Naive B cell (primary cell): ENCODE measurements around the gene TMEM143. TPM values are rescaled to one million over a fixed set of nuclear protein-coding genes. Genes with fewer than 3 reads are reported as not detected.
"Not testable (repeated sequence)": the region's sequence is repeated elsewhere in the genome, so short reads cannot be mapped to it uniquely, and the experiment has no call there.

Experiments used
- ATAC-seq, 2 donors: fragments of 150-1000 bp; cut with Tn5 transposase; 2 replicates each; pipeline ENCODE4 v1.10.0; 2021; ENCODE audit warnings: low read depth in 2 of 2, mild to moderate bottlenecking in 2 of 2, moderate library complexity in 2 of 2
- DNase-seq: peaks from one replicate; pipeline ENCODE4 v3.0.0; 2022
- H3K27ac Mint-ChIP-seq, 6 donors: one replicate each; pipeline ENCODE4 v1.8.0; 2020 to 2022; ENCODE audit warnings: mild to moderate bottlenecking in 6 of 6, mixed read lengths in 6 of 6, moderate library complexity in 5 of 6, inconsistent platforms in 2 of 6
- H3K27me3 Mint-ChIP-seq, 3 donors: one replicate each; pipeline ENCODE4 v1.8.0; 2021 to 2022; ENCODE audit warnings: mixed read lengths in 3 of 3, mild to moderate bottlenecking in 1 of 3
- H3K36me3 Mint-ChIP-seq, 2 donors: one replicate each; pipeline ENCODE4 v1.8.0; 2020 to 2022; ENCODE audit warnings: mixed read lengths in 2 of 2, inconsistent platforms in 1 of 2, mild to moderate bottlenecking in 1 of 2
- H3K4me1 Mint-ChIP-seq, 3 donors: one replicate each; pipeline ENCODE4 v1.8.0; 2020 to 2022; ENCODE audit warnings: mixed read lengths in 3 of 3, inconsistent platforms in 1 of 3, mild to moderate bottlenecking in 1 of 3, moderate library complexity in 1 of 3
- H3K4me3 Mint-ChIP-seq, 8 donors: one replicate each; pipeline ENCODE4 v1.8.0; 2020 to 2022; ENCODE audit warnings: mild to moderate bottlenecking in 8 of 8, mixed read lengths in 8 of 8, moderate library complexity in 8 of 8, inconsistent platforms in 2 of 8
- H3K9me3 Mint-ChIP-seq, 7 donors: one replicate each; pipeline ENCODE4 v1.8.0; 2020 to 2022; ENCODE audit warnings: mixed read lengths in 7 of 7, mild to moderate bottlenecking in 5 of 7, inconsistent platforms in 2 of 7, moderate library complexity in 1 of 7
- polyA plus RNA-seq, 6 donors: library from polyadenylated mRNA; unstranded; fragments of 300-500 nt; fragmentation: Illumina TruSeq; gene quantifications; one replicate each; pipeline ENCODE4 v1.2.3, GENCODE V29; 2021; ENCODE audit warnings: low read depth in 6 of 6

Gene TMEM143
- polyA plus RNA-seq, 6 donors from 2014 or later: 3.9 to 12.1 (median 5.9) TPM

GRCh38 chr19:48385461-48386087 lies 21.8 kb upstream of the TMEM143 start:
- H3K4me3 Mint-ChIP-seq: no peak overlapping the region
- H3K9me3 Mint-ChIP-seq: no peaks in the 10 kb centered on the region
- no peak for DNase-seq
- ATAC-seq: no peak
- H3K4me1 Mint-ChIP-seq: peaks cover 10 to 12% (median 12%) of the 10 kb centered on the region in 3 donors
- H3K27ac Mint-ChIP-seq: peak overlapping the region in 2 of 6 donors; percentile 12 to 48
- H3K36me3 Mint-ChIP-seq: peaks cover 0 to 16% of the 10 kb centered on the region in 2 donors
- H3K27me3 Mint-ChIP-seq: no peaks in the 10 kb centered on the region

GRCh38 chr19:48382286-48382685 lies 18.5 kb upstream of the TMEM143 start:
- Mint-ChIP-seq H3K4me3 (no peak overlapping the region), H3K27ac (no peak overlapping the region), H3K9me3 (no peaks in the 10 kb centered on the region), H3K27me3 (no peaks in the 10 kb centered on the region), H3K4me1 (peaks cover 0 to 3% (median 0%) of the 10 kb centered on the region in 3 donors), H3K36me3 (peaks cover 0 to 16% of the 10 kb centered on the region in 2 donors)
- ATAC-seq (no peak), DNase-seq (no peak)

- Mint-ChIP-seq H3K27me3 (no peaks in the 10 kb centered on the region), H3K4me3 (no peak overlapping the region), H3K27ac (peak overlapping the region in 1 of 6 donors; percentile 66), H3K9me3 (no peaks in the 10 kb centered on the region), H3K36me3 (peaks cover 0 to 16% of the 10 kb centered on the region in 2 donors), H3K4me1 (peaks cover 0 to 3% (median 0%) of the 10 kb centered on the region in 3 donors)
- no peak for DNase-seq
- no peak for ATAC-seq
These were observed 17.6 kb upstream of the TMEM143 start for GRCh38 chr19:48381178-48381950.

- H3K36me3 Mint-ChIP-seq: peaks cover 0 to 3% of the 10 kb centered on the region in 2 donors
- no peak overlapping the region for H3K4me3 Mint-ChIP-seq
- H3K27ac Mint-ChIP-seq: no peak overlapping the region
These were observed 15.3 kb upstream of the TMEM143 start for GRCh38 chr19:48379058-48379457.

GRCh38 chr19:48378194-48378570 lies 14.4 kb upstream of the TMEM143 start:
- ATAC-seq (no peak), DNase-seq (no peak)
- Mint-ChIP-seq H3K27me3 (peaks cover 0 to 4% (median under 1%) of the 10 kb centered on the region in 3 donors), H3K4me3 (no peak overlapping the region), H3K4me1 (no peaks in the 10 kb centered on the region), H3K36me3 (no peaks in the 10 kb centered on the region), H3K9me3 (no peaks in the 10 kb centered on the region), H3K27ac (peak overlapping the region in 1 of 6 donors; percentile 50)

More at GRCh38 chr19:48379058-48379457, 15.3 kb upstream of the TMEM143 start:
- DNase-seq: no peak
- H3K9me3 Mint-ChIP-seq: no peaks in the 10 kb centered on the region
- no peak for ATAC-seq
- no peaks in the 10 kb centered on the region for H3K27me3 Mint-ChIP-seq
- no peaks in the 10 kb centered on the region for H3K4me1 Mint-ChIP-seq

- no peak for ATAC-seq
- no peak for DNase-seq
- Mint-ChIP-seq H3K27ac (no peak overlapping the region), H3K36me3 (no peaks in the 10 kb centered on the region), H3K4me3 (no peak overlapping the region), H3K9me3 (no peaks in the 10 kb centered on the region), H3K27me3 (peaks cover 0 to 11% (median 7%) of the 10 kb centered on the region in 3 donors), H3K4me1 (no peaks in the 10 kb centered on the region)
These were observed 9.8 kb upstream of the TMEM143 start for GRCh38 chr19:48373567-48373966.

GRCh38 chr19:48372904-48373303 lies 9.2 kb upstream of the TMEM143 start:
- no peak overlapping the region for H3K27ac Mint-ChIP-seq
- no peaks in the 10 kb centered on the region for H3K36me3 Mint-ChIP-seq
- H3K4me1 Mint-ChIP-seq: no peaks in the 10 kb centered on the region

GRCh38 chr19:48371771-48372170 lies 8.0 kb upstream of the TMEM143 start:
- H3K4me3 Mint-ChIP-seq, H3K4me1 Mint-ChIP-seq, ATAC-seq, DNase-seq, H3K27ac Mint-ChIP-seq, H3K9me3 Mint-ChIP-seq, H3K36me3 Mint-ChIP-seq: not testable (repeated sequence)
- peaks cover 0 to 11% (median 7%) of the 10 kb centered on the region in 3 donors for H3K27me3 Mint-ChIP-seq

More at GRCh38 chr19:48372904-48373303, 9.2 kb upstream of the TMEM143 start:
- no peaks in the 10 kb centered on the region for H3K9me3 Mint-ChIP-seq
- ATAC-seq (no peak), DNase-seq (no peak)
- H3K4me3 Mint-ChIP-seq: no peak overlapping the region
- H3K27me3 Mint-ChIP-seq: peaks cover 0 to 11% (median 7%) of the 10 kb centered on the region in 3 donors

GRCh38 chr19:48371367-48371766 lies 7.6 kb upstream of the TMEM143 start:
- ATAC-seq (no peak), DNase-seq (no peak)
- Mint-ChIP-seq H3K27me3 (peaks cover 0 to 11% (median 7%) of the 10 kb centered on the region in 3 donors), H3K4me3 (no peak overlapping the region), H3K36me3 (no peaks in the 10 kb centered on the region), H3K27ac (no peak overlapping the region), H3K4me1 (no peaks in the 10 kb centered on the region), H3K9me3 (no peaks in the 10 kb centered on the region)

GRCh38 chr19:48370955-48371354 lies 7.2 kb upstream of the TMEM143 start:
- DNase-seq (no peak), ATAC-seq (no peak)
- Mint-ChIP-seq H3K9me3 (no peaks in the 10 kb centered on the region), H3K27me3 (peaks cover 0 to 11% (median 7%) of the 10 kb centered on the region in 3 donors), H3K36me3 (no peaks in the 10 kb centered on the region), H3K27ac (peak overlapping the region in 2 of 6 donors; percentile 81 to 82), H3K4me1 (no peaks in the 10 kb centered on the region), H3K4me3 (peak overlapping the region in 1 of 8 donors; percentile 47)

GRCh38 chr19:48368936-48369335 lies 5.2 kb upstream of the TMEM143 start:
- ATAC-seq: no peak
- Mint-ChIP-seq H3K9me3 (no peaks in the 10 kb centered on the region), H3K4me1 (peaks cover 6 to 8% (median 7%) of the 10 kb centered on the region in 3 donors), H3K4me3 (no peak overlapping the region), H3K27me3 (peaks cover 0 to 11% (median 7%) of the 10 kb centered on the region in 3 donors), H3K27ac (no peak overlapping the region), H3K36me3 (no peaks in the 10 kb centered on the region)
- DNase-seq: no peak

GRCh38 chr19:48367855-48368254 lies 4.1 kb upstream of the TMEM143 start:
- Mint-ChIP-seq H3K4me1 (peaks cover 10 to 16% (median 13%) of the 10 kb centered on the region in 3 donors), H3K9me3 (no peaks in the 10 kb centered on the region), H3K36me3 (no peaks in the 10 kb centered on the region), H3K27me3 (peaks cover 0 to 4% (median 4%) of the 10 kb centered on the region in 3 donors), H3K27ac (no peak overlapping the region), H3K4me3 (no peak overlapping the region)
- ATAC-seq: no peak
- no peak for DNase-seq

- Mint-ChIP-seq H3K9me3 (no peaks in the 10 kb centered on the region), H3K4me3 (peak overlapping the region in 2 of 8 donors; percentile 38 to 80), H3K27ac (peak overlapping the region in 1 of 6 donors; percentile 24), H3K36me3 (no peaks in the 10 kb centered on the region), H3K4me1 (peaks cover 15 to 19% (median 16%) of the 10 kb centered on the region in 3 donors), H3K27me3 (no peaks in the 10 kb centered on the region)
- DNase-seq (no peak), ATAC-seq (no peak)
These were observed 1.9 kb upstream of the TMEM143 start for GRCh38 chr19:48365602-48366001.
